ENCODE measurements around the gene FBXO41. TPM values are rescaled to one million over a fixed set of nuclear protein-coding genes. Genes with fewer than 3 reads are reported as not detected.

Gene FBXO41
- total and polyA plus RNA-seq, 7 donors = under 0.01 to 4.4 (median 1.9) TPM

DNA sequence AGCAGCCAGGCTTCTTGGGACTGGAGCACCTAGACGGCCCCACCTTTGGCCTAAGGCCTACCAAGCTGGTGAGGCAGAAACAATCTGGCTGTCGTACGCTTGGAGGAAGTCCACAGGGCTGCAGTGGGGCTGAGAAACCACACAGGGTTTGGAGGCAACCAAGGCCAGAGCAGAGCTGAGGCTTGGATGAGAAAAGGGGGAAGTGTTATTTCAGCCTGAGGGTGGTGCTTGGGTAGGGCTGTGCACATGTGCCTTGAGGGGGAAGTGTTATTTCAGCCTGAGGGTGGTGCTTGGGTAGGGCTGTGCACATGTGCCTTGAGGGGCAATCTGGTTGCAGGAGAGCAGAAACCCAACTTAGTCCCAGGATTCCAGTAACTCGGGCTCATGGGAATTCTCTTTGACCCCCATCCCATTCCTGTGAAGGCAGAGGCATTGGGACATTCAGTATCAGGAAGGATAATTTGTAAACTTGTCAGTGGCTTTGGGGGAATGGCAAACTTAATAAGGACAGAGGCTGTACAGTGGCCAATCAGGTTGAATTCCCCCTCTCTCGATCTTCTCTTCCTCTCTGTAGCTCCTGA lies 971 bp upstream of the FBXO41 start:
- intact Hi-C loops (cut with DNase I) = no loop called here
- Histone ChIP-seq H3K9me3 (no peaks in the 10 kb centered on the region), H3K27me3 (peaks cover 0 to 61% (median 14%) of the 10 kb centered on the region in 3 donors), H3K4me3 (peak overlapping the region in 3 of 4 donors; percentile 55 to 78 (median 69)), H3K36me3 (no peaks in the 10 kb centered on the region), H3K4me1 (peaks cover 0 to 23% (median 18%) of the 10 kb centered on the region in 4 donors), H3K27ac (no peak overlapping the region)
- WGBS, 2 donors = 31 to 60% methylated on average over 5 of the region's 5 CpGs
- DNase-seq = no peak
- TF ChIP-seq, protein P1, sequence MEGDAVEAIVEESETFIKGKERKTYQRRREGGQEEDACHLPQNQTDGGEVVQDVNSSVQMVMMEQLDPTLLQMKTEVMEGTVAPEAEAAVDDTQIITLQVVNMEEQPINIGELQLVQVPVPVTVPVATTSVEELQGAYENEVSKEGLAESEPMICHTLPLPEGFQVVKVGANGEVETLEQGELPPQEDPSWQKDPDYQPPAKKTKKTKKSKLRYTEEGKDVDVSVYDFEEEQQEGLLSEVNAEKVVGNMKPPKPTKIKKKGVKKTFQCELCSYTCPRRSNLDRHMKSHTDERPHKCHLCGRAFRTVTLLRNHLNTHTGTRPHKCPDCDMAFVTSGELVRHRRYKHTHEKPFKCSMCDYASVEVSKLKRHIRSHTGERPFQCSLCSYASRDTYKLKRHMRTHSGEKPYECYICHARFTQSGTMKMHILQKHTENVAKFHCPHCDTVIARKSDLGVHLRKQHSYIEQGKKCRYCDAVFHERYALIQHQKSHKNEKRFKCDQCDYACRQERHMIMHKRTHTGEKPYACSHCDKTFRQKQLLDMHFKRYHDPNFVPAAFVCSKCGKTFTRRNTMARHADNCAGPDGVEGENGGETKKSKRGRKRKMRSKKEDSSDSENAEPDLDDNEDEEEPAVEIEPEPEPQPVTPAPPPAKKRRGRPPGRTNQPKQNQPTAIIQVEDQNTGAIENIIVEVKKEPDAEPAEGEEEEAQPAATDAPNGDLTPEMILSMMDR (IDR thresholded peaks at IDR 0.05) = no peak

DNA sequence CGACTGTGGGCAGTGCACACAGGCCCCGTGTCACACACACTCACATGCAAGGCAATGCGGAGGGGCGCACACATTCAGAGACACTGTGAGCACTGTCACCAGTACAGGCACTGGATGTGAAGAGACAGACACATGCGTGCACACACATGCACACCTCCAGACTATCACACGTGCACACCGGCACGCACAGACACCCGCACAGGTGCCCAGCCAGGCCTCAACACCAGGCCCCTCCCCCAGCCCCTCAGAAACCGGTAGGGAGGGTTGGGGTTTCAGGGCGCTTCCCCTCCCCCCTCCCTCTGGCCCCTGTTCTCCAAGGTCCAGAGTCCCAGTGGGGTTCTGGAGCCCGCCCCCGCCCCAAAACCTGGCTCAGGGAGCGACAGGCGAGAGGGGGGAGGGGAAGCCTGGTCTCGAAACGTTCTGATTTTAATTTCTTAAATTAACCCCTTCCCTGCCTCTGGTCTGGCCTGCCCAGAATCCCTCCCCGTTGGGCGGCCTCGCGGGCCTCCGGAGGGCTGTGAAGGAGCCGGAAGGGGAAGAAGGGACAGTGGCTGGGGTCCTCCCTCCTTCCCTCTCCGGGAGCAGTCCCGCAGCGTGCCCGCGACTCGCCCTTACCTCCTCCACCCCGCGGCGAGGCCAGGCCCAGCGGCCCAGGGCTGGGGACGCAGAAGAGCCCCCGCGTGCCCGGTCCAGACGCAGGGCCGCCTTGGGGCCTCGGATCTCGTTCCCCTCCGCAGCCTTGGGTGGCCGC lies 558 bp downstream of the FBXO41 start:
- DNase-seq = no peak
- H3K4me1 ChIP-seq = peaks cover 0 to 23% (median 18%) of the 10 kb centered on the region in 4 donors
- TF ChIP-seq POLR2AphosphoS5 (IDR thresholded peaks at IDR 0.05) (no peak), EP300 (IDR thresholded peaks at IDR 0.05) (no peak), POLR2A (IDR thresholded peaks at IDR 0.05) (no peak)
- TF ChIP-seq, protein P1 (IDR thresholded peaks at IDR 0.05) = no peak
- H3K27ac ChIP-seq = no peak overlapping the region
- H3K4me3 ChIP-seq = peak overlapping the region; percentile 46 to 78 (median 62)
- 6% methylated on average over 43 of the region's 43 CpGs for WGBS, 2 donors
- H3K9me3 ChIP-seq = no peaks in the 10 kb centered on the region
- intact Hi-C loops (cut with DNase I) = no loop called here
- H3K36me3 ChIP-seq = no peaks in the 10 kb centered on the region
- peaks cover 0 to 46% (median 14%) of the 10 kb centered on the region in 3 donors for H3K27me3 ChIP-seq

DNA sequence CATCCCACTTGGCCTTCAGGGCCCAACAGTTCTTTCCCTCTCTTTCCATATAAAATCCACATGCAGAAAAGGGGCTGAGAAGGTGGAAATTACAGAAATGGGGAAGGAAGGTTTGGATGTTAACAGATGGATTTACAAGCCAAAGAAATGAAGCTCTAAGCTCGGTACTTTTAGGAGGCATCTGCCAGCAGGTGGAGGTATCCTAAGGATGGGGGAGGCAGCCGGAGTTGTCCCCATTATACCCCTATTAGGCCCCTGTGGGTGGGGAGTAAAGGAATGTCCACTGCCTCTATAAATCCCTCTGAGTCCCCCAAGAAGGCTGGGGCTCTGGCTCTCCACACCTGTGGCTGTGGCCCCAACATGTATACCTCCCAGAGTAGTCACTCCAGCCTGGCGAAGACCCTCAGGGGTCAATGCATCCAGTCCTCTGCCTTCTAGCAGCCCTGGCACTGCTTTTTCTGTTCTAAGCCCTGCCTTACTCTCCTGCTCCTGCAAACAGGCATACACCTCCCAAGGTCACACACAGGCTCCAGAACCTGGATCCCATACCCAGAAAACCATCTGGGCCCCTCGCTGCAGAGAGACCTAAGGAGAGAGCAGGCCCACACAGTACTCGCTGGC lies 1.2 kb downstream of the FBXO41 start:
- peaks cover 0 to 42% (median 14%) of the 10 kb centered on the region in 3 donors for H3K27me3 ChIP-seq
- no peak overlapping the region for H3K27ac ChIP-seq
- no peaks in the 10 kb centered on the region for H3K36me3 ChIP-seq
- peaks cover 0 to 23% (median 18%) of the 10 kb centered on the region in 4 donors for H3K4me1 ChIP-seq
- H3K4me3 ChIP-seq = peak overlapping the region in 1 of 4 donors; percentile 78
- no peak for DNase-seq
- no peak for TF ChIP-seq POLR2A (IDR thresholded peaks at IDR 0.05)
- TF ChIP-seq, protein P1 (IDR thresholded peaks at IDR 0.05) = no peak
- TF ChIP-seq EP300 (IDR thresholded peaks at IDR 0.05) = no peak
- no peak for TF ChIP-seq POLR2AphosphoS5 (IDR thresholded peaks at IDR 0.05)
- intact Hi-C loops (cut with DNase I) = no loop called here
- H3K9me3 ChIP-seq = no peaks in the 10 kb centered on the region
- WGBS, 2 donors = 59 to 66% methylated on average over 5 of the region's 5 CpGs

DNA sequence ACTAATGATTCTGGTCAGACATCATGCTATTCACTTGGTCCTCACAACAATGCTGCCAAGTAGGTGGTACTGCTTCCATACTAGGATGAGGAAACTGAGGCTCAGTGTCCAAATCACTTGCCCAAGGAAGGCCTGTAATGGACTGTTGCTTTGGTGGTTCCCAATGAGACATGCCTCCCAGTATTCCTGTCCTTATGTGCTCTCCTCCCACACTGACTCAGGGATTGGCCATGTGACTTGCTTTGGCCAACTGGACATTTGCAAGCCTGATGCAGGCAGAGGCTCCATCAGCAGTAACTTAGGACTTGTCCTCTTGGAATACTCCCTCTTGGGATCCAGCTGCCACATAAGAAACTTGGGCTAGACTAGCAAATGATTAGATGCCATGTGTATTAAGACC lies 3.0 kb downstream of the FBXO41 start:
- TF ChIP-seq, protein P1 (IDR thresholded peaks at IDR 0.05) = no peak
- TF ChIP-seq POLR2A (IDR thresholded peaks at IDR 0.05) (no peak), EP300 (IDR thresholded peaks at IDR 0.05) (no peak), POLR2AphosphoS5 (IDR thresholded peaks at IDR 0.05) (no peak)

More for the DNA sequence above, 3.0 kb downstream of the FBXO41 start:
- no peak overlapping the region for H3K27ac ChIP-seq
- H3K4me1 ChIP-seq = peaks cover 0 to 23% (median 18%) of the 10 kb centered on the region in 4 donors
- no peak for DNase-seq
- H3K4me3 ChIP-seq = no peak overlapping the region
- no peaks in the 10 kb centered on the region for H3K36me3 ChIP-seq
- H3K9me3 ChIP-seq = no peaks in the 10 kb centered on the region
- H3K27me3 ChIP-seq = peaks cover 0 to 27% (median 6%) of the 10 kb centered on the region in 3 donors
- intact Hi-C loops (cut with DNase I) = no loop called here
